CD14-positive monocyte (primary cell): Measurements from ENCODE around the gene CDK15. TPM values are rescaled to one million over a fixed set of nuclear protein-coding genes. Genes with fewer than 3 reads are reported as not detected.

Experiments
- DNase-seq, 3 donors: peaks; one replicate each; pipeline ENCODE4 v3.0.0-alpha.2; 2011 to 2022
- H2AFZ ChIP-seq: 2 replicates; pipeline ENCODE4 v1.6.0; 2012; ENCODE audit warnings: mild to moderate bottlenecking, low read depth, low read length, inconsistent platforms; ENCODE audit not compliant: insufficient read depth, poor library complexity, severe bottlenecking
- H3K27ac ChIP-seq, 2 donors: 1 replicate in 1 of 2; 2 replicates in 1 of 2; pipeline ENCODE4 v1.5.1; 2012 to 2013; ENCODE audit warnings: low read length in 2 of 2, control low read depth in 1 of 2, inconsistent platforms in 1 of 2, low read depth in 1 of 2, mild to moderate bottlenecking in 1 of 2
- H3K27me3 ChIP-seq, 2 donors: one replicate each; pipeline versions ENCODE4 v1.6.0 to v1.6.1; 2011 to 2013; ENCODE audit warnings: low read length in 2 of 2; ENCODE audit not compliant: control insufficient read depth in 2 of 2, insufficient read depth in 2 of 2
- H3K36me3 ChIP-seq, 2 donors: replicated peaks in 1 of 2; 1 replicate in 1 of 2; 2 replicates in 1 of 2; pipeline versions ENCODE4 v1.5.1 to v1.6.1; 2012 to 2013; ENCODE audit warnings: low read length in 2 of 2, control low read depth in 1 of 2, inconsistent platforms in 1 of 2, mild to moderate bottlenecking in 1 of 2; ENCODE audit not compliant: insufficient read depth in 2 of 2, control insufficient read depth in 1 of 2
- H3K4me1 ChIP-seq, 2 donors: 1 replicate in 1 of 2; 2 replicates in 1 of 2; pipeline versions ENCODE4 v1.5.1 to v1.6.1; 2012 to 2013; ENCODE audit warnings: low read length in 2 of 2, control low read depth in 1 of 2, inconsistent platforms in 1 of 2, mild to moderate bottlenecking in 1 of 2, moderate library complexity in 1 of 2; ENCODE audit not compliant: insufficient read depth in 2 of 2, control insufficient read depth in 1 of 2
- H3K4me2 ChIP-seq: replicated peaks from 2 replicates; pipeline ENCODE3; 2012; ENCODE audit warnings: low read length, moderate library complexity, mild to moderate bottlenecking; ENCODE audit not compliant: poor library complexity, severe bottlenecking; ENCODE audit errors: extremely low read depth
- H3K4me3 ChIP-seq, 3 experiments: fragments of 200-600 bp in 1 of 3; sonication (generic) in 1 of 3; replicated peaks in 1 of 3; 1 replicate in 2 of 3; 2 replicates in 1 of 3; pipeline ENCODE4 v1.5.1; 2011 to 2013; ENCODE audit warnings: low read length in 3 of 3, mild to moderate bottlenecking in 3 of 3, control low read depth in 2 of 3, low read depth in 2 of 3, inconsistent platforms in 1 of 3, moderate library complexity in 1 of 3
- H3K79me2 ChIP-seq: 2 replicates; pipeline ENCODE4 v1.6.0; 2012; ENCODE audit warnings: mild to moderate bottlenecking, control low read depth, inconsistent platforms, low read length, moderate library complexity; ENCODE audit not compliant: insufficient read depth
- H3K9ac ChIP-seq: 2 replicates; pipeline ENCODE4 v1.6.0; 2017; ENCODE audit warnings: low read length, mild to moderate bottlenecking; ENCODE audit not compliant: insufficient read depth, poor library complexity, severe bottlenecking
- H3K9me3 ChIP-seq, 2 donors: replicated peaks in 1 of 2; 1 replicate in 1 of 2; 2 replicates in 1 of 2; pipeline versions ENCODE4 v1.5.1 to v1.6.1; 2012 to 2013; ENCODE audit warnings: low read length in 2 of 2, control low read depth in 1 of 2; ENCODE audit not compliant: control insufficient read depth in 1 of 2, insufficient read depth in 1 of 2
- H4K20me1 ChIP-seq: 2 replicates; pipeline ENCODE4 v1.6.0; 2012; ENCODE audit warnings: mild to moderate bottlenecking, low read length, control low read depth, moderate library complexity; ENCODE audit not compliant: insufficient read depth
- H3K27ac Mint-ChIP-seq, 7 donors: one replicate each; pipeline ENCODE4 v1.8.0; 2020; ENCODE audit warnings: mild to moderate bottlenecking in 7 of 7, mixed read lengths in 7 of 7, moderate library complexity in 6 of 7, inconsistent platforms in 2 of 7
- H3K27me3 Mint-ChIP-seq, 3 donors: one replicate each; pipeline ENCODE4 v1.8.0; 2021 to 2022; ENCODE audit warnings: low read depth in 3 of 3, mild to moderate bottlenecking in 3 of 3, mixed read lengths in 3 of 3, moderate library complexity in 3 of 3, inconsistent platforms in 1 of 3
- H3K36me3 Mint-ChIP-seq, 2 donors: one replicate each; pipeline ENCODE4 v1.8.0; 2020; ENCODE audit warnings: mixed read lengths in 2 of 2, inconsistent platforms in 1 of 2, mild to moderate bottlenecking in 1 of 2
- H3K4me1 Mint-ChIP-seq: one replicate; pipeline ENCODE4 v1.8.0; 2020; ENCODE audit warnings: mild to moderate bottlenecking, mixed read lengths
- H3K4me3 Mint-ChIP-seq, 2 donors: one replicate each; pipeline ENCODE4 v1.8.0; 2020; ENCODE audit warnings: mild to moderate bottlenecking in 2 of 2, mixed read lengths in 2 of 2, moderate library complexity in 1 of 2
- H3K9me3 Mint-ChIP-seq, 7 donors: one replicate each; pipeline ENCODE4 v1.8.0; 2020 to 2022; ENCODE audit warnings: mixed read lengths in 7 of 7, mild to moderate bottlenecking in 6 of 7, moderate library complexity in 6 of 7, inconsistent platforms in 2 of 7
- CTCF ChIP-seq: fragments of 200-600 bp; IDR thresholded peaks from one replicate; pipeline ENCODE4 v1.8.0; 2022; ENCODE audit warnings: antibody characterized with exemption, mild to moderate bottlenecking
- WGBS: methylation state at CpG from one replicate; pipeline ENCODE4 v1.1.5; 2013; ENCODE audit warnings: missing lambda C conversion rate; ENCODE audit not compliant: insufficient coverage; 5-methylcytosine and 5-hydroxymethylcytosine counted together
- intact Hi-C, 2 donors: fragments of 100-400 bp; cut with micrococcal nuclease; formaldehyde crosslinking; loops; one replicate each; pipeline versions ENCODE4 v1.15.0 to v1.15.1; 2023
- polyA plus RNA-seq, 3 donors: library from polyadenylated mRNA; depleted of rRNA in 1 of 3; unstranded in 2 of 3; stranded (reverse) in 1 of 3; fragments of 300-500 nt in 2 of 3; fragments of >200 nt in 1 of 3; fragmentation: Illumina TruSeq in 2 of 3; gene quantifications; 1 replicate in 2 of 3; 2 replicates in 1 of 3; pipeline ENCODE4 v1.2.3, GENCODE V29; 2012 to 2021

CDK15 gene
- polyA plus RNA-seq, 3 donors = not detected

GRCh38 chr2:201795607-201796477 is 10.5 kb upstream of the CDK15 start:
- peaks cover 0 to 3% (median 2%) of the 10 kb centered on the region in 3 donors for H3K27me3 Mint-ChIP-seq
- no peaks in the 10 kb centered on the region for H3K36me3 Mint-ChIP-seq
- H3K4me3 Mint-ChIP-seq = no peak overlapping the region
- peaks cover 0 to 1% (median 0%) of the 10 kb centered on the region in 7 donors for H3K9me3 Mint-ChIP-seq
- peaks cover 3% of the 10 kb centered on the region for H3K4me1 Mint-ChIP-seq
- Histone ChIP-seq H3K4me3 (no peak overlapping the region), H2AFZ (no peak overlapping the region), H3K27me3 (no peaks in the 10 kb centered on the region), H3K9me3 (no peaks in the 10 kb centered on the region), H4K20me1 (no peaks in the 10 kb centered on the region), H3K27ac (no peak overlapping the region), H3K4me2 (no peak overlapping the region), H3K4me1 (no peaks in the 10 kb centered on the region), H3K9ac (no peak overlapping the region), H3K79me2 (no peaks in the 10 kb centered on the region), H3K36me3 (no peaks in the 10 kb centered on the region)
- peak overlapping the region in 1 of 7 donors; percentile 57 for H3K27ac Mint-ChIP-seq
- TF ChIP-seq CTCF = peak; percentile 37
- intact Hi-C loops = no loop called here
- 17% methylated on average over 3 of the region's 5 CpGs for WGBS
- DNase-seq = peak in 1 of 3 donors; percentile 7

GRCh38 chr2:201796478-201796865 is 9.9 kb upstream of the CDK15 start:
- no peak for DNase-seq
- Histone ChIP-seq H3K27me3 (no peaks in the 10 kb centered on the region), H3K4me2 (no peak overlapping the region), H3K4me1 (no peaks in the 10 kb centered on the region), H4K20me1 (no peaks in the 10 kb centered on the region), H3K36me3 (no peaks in the 10 kb centered on the region), H3K9ac (no peak overlapping the region), H3K9me3 (no peaks in the 10 kb centered on the region), H2AFZ (no peak overlapping the region), H3K4me3 (no peak overlapping the region), H3K79me2 (no peaks in the 10 kb centered on the region), H3K27ac (no peak overlapping the region)
- Mint-ChIP-seq H3K27me3 (peaks cover 0 to 3% (median 2%) of the 10 kb centered on the region in 3 donors), H3K36me3 (no peaks in the 10 kb centered on the region), H3K4me3 (no peak overlapping the region), H3K4me1 (peaks cover 3% of the 10 kb centered on the region), H3K9me3 (peaks cover 0 to 1% (median 0%) of the 10 kb centered on the region in 7 donors), H3K27ac (no peak overlapping the region)
- intact Hi-C loops = no loop called here
- TF ChIP-seq CTCF = no peak
